VCaP (cell line): Measurements from ENCODE around the gene TTYH3.
"Not testable (repeated sequence)": the region's sequence is repeated elsewhere in the genome, so short reads cannot be mapped to it uniquely, and the experiment has no call there.

ENCODE experiments used
- H3K27ac ChIP-seq: fragments of 450-650 bp; 2 replicates; pipeline ENCODE4 v1.5.1; 2017
- TF ChIP-seq, protein P1 (sequence below): fragments of 450-650 bp; conservative IDR thresholded peaks from 2 replicates; pipeline ENCODE4 v1.5.1; 2017; ENCODE audit warnings: mild to moderate bottlenecking, moderate library complexity

Gene TTYH3

DNA sequence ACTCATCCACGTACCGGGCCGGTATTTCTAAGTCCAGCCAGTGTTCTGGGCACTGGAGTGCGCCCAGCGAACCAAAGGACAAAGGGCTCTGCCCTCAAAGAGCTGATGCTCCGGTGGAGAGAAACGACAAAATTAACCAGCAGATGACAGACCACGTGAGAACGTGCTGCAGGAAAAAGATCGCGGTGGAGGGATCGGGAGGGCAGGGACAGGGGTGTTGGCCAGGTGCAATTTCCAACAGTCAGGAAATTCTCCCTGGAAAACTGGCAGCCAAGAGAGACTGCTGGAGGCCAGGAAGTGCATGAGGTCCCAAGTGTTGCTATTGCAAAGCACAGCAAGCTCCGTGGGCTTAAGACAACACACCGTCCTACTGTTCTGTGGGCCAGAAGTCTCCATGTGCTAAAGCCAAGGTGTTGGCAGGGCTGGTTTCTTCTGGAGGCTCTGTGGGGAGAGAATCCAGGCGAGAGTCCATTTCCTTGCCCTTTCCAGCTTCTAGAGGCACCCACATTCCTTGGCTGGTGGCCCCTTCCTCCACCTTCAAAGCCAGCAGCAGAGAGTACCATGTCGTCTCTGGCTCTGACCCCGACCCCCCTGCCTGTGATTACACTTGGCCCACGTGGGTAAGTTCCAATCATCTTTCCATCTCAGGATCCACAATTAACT lies 34.9 kb downstream of the TTYH3 start:
- no peak overlapping the region for H3K27ac ChIP-seq
- TF ChIP-seq, protein P1, sequence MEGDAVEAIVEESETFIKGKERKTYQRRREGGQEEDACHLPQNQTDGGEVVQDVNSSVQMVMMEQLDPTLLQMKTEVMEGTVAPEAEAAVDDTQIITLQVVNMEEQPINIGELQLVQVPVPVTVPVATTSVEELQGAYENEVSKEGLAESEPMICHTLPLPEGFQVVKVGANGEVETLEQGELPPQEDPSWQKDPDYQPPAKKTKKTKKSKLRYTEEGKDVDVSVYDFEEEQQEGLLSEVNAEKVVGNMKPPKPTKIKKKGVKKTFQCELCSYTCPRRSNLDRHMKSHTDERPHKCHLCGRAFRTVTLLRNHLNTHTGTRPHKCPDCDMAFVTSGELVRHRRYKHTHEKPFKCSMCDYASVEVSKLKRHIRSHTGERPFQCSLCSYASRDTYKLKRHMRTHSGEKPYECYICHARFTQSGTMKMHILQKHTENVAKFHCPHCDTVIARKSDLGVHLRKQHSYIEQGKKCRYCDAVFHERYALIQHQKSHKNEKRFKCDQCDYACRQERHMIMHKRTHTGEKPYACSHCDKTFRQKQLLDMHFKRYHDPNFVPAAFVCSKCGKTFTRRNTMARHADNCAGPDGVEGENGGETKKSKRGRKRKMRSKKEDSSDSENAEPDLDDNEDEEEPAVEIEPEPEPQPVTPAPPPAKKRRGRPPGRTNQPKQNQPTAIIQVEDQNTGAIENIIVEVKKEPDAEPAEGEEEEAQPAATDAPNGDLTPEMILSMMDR: no peak

GRCh38 chr7:2667843-2668242 lies 36.1 kb downstream of the TTYH3 start:
- TF ChIP-seq, protein P1: no peak
- H3K27ac ChIP-seq: no peak overlapping the region

DNA sequence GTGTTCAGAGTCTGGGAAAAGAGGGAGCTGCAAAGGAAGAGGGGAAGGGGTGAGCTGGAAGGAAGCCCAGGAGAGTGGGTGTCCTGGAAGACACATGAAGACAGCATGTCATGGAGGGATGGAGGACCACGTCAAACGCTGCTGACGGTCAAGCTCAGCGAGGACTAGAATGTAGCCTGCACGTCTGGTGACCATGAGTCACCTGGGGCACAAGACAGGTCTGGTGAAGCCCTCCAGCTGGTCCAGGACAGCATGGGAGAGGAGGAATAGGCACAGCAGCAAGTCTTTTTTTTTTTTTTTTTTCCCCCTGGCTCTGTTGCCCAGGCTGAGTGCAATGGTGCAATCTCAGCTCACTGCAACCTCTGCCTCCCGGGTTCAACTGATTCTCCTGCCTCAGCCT lies 36.6 kb downstream of the TTYH3 start:
- TF ChIP-seq, protein P1: no peak
- H3K27ac ChIP-seq: no peak overlapping the region

- H3K27ac ChIP-seq: no peak overlapping the region
- TF ChIP-seq, protein P1: no peak
Measured at GRCh38 chr7:2670171-2670570, 38.4 kb downstream of the TTYH3 start.

- TF ChIP-seq, protein P1: peak; percentile 93
- no peak overlapping the region for H3K27ac ChIP-seq
Measured at GRCh38 chr7:2670720-2671391, 39.1 kb downstream of the TTYH3 start.

GRCh38 chr7:2673214-2673613 lies 41.4 kb downstream of the TTYH3 start:
- H3K27ac ChIP-seq: not testable (repeated sequence)

- TF ChIP-seq, protein P1: no peak
- no peak overlapping the region for H3K27ac ChIP-seq
Measured at GRCh38 chr7:2673934-2674333, 42.1 kb downstream of the TTYH3 start.

DNA sequence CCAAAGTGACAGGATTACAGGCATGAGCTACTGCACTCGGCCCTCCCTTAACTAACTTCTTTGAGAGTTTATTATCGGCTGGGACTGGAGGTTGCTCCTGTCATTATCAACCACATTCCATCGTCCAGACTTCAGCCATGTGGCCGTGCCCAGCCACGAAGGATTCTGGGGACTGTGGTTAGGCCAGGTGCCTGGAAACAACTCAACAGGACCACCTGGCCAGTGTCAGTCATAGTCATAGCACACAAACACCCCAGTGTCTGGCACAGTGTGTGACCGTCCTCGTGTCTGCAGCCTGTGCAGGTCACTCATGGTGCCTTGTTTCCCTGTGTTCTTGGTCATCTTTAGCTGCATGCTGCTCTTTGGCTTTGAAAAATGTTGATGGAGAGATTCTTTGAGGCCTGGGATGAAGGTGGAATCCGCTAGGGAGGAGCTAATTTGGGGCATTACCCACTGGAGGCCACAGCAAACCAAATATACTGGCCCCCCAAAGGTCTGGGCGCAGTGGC lies 43.5 kb downstream of the TTYH3 start:
- TF ChIP-seq, protein P1: no peak

GRCh38 chr7:2676576-2676975 lies 44.8 kb downstream of the TTYH3 start:
- H3K27ac ChIP-seq: not testable (repeated sequence)

More for the DNA sequence above, 43.5 kb downstream of the TTYH3 start:
- no peak overlapping the region for H3K27ac ChIP-seq

DNA sequence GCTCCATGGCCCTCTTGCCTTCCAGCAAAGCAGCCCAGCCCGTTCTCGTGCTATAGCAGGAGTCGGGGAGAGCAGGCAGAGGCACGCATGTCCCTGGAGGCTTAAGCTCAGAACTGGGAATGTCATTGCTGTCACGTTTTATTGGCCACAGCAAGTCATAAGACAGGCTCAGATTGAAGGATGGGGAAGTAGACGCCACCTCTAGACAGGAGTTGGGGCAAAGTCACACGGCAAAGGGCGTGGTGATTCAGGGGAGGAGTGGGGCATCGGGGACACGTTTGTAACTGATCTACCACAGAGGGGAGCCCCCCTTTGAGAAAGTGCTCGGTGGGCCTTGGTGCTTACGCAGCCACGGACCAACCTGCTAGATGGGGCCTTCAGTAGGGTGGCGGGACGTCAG lies 46.7 kb downstream of the TTYH3 start:
- not testable (repeated sequence) for H3K27ac ChIP-seq

- H3K27ac ChIP-seq: not testable (repeated sequence)
Measured at GRCh38 chr7:2679135-2680127, 47.6 kb downstream of the TTYH3 start.
